ENCODE data around the gene ATG10.

GRCh38 chr5:82290005-82290404, 318.2 kb downstream of the ATG10 start:
- TF ChIP-seq, protein P1, sequence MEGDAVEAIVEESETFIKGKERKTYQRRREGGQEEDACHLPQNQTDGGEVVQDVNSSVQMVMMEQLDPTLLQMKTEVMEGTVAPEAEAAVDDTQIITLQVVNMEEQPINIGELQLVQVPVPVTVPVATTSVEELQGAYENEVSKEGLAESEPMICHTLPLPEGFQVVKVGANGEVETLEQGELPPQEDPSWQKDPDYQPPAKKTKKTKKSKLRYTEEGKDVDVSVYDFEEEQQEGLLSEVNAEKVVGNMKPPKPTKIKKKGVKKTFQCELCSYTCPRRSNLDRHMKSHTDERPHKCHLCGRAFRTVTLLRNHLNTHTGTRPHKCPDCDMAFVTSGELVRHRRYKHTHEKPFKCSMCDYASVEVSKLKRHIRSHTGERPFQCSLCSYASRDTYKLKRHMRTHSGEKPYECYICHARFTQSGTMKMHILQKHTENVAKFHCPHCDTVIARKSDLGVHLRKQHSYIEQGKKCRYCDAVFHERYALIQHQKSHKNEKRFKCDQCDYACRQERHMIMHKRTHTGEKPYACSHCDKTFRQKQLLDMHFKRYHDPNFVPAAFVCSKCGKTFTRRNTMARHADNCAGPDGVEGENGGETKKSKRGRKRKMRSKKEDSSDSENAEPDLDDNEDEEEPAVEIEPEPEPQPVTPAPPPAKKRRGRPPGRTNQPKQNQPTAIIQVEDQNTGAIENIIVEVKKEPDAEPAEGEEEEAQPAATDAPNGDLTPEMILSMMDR (IDR thresholded peaks at IDR 0.05), result no peak
- no peak for TF ChIP-seq ZFX (IDR thresholded peaks at IDR 0.05; ENCODE audit: borderline replicate concordance)

All from 22Rv1 (cell line).